Measurements from ENCODE around the gene RBM20. TPM values are rescaled to one million over a fixed set of nuclear protein-coding genes. Genes with fewer than 3 reads are reported as not detected.
A peak's percentile ranks its signal among the peaks of the same experiment; 100 is the strongest.

Gene RBM20
- total and polyA plus RNA-seq, 10 of the 15 experiments (the other 5 are each of a cell fraction or from before 2014, with no cell fraction given), result 0.04 to 0.26 (median 0.15) TPM

GRCh38 chr10:110802551-110803238 lies 158.6 kb downstream of the RBM20 start (continued):
- TF ChIP-seq STAT3 (IDR thresholded peaks at IDR 0.05; ENCODE audit: low read depth, low read length) (no peak), BCL11A (IDR thresholded peaks at IDR 0.05; ENCODE audit: low read depth, low read length) (peak; percentile 48; the same call in 1 of the 2 replicates), CEBPB (IDR thresholded peaks at IDR 0.05; ENCODE audit: borderline replicate concordance in 1 of 2, low read depth in 2 of 2, low read length in 2 of 2) (peak in 1 of 2 experiments; percentile 37; a peak in 2 of 4 replicates), RFX5 (IDR thresholded peaks at IDR 0.05; ENCODE audit: low read depth, low read length) (no peak), SIN3A (IDR thresholded peaks at IDR 0.05; ENCODE audit: low read depth, low read length) (0 out of 2 replicates have a peak, but pooled peaks have one; percentile 38), GATAD2B (conservative IDR thresholded peaks at IDR 0.05; ENCODE audit: low read depth) (no peak), HDAC6 (IDR thresholded peaks at IDR 0.05; ENCODE audit: unreplicated experiment) (no peak), ZBTB4 (CRISPR knock-in tag; IDR thresholded peaks at IDR 0.05) (no peak), REST (IDR thresholded peaks at IDR 0.05; ENCODE audit: low read depth, low read length) (no peak), SMARCA5 (IDR thresholded peaks at IDR 0.05) (peak; percentile 27; the same call in 1 of the 2 replicates), CHD4 (IDR thresholded peaks at IDR 0.05) (no peak), ZNF274 (IDR thresholded peaks at IDR 0.05; ENCODE audit: insufficient read depth, insufficient read length) (no peak), MLLT1 (IDR thresholded peaks at IDR 0.05) (no peak), TBL1XR1 (IDR thresholded peaks at IDR 0.05; ENCODE audit: low read depth, low read length) (no peak), LARP7 (IDR thresholded peaks at IDR 0.05) (no peak; the same call in 1 of the 2 replicates), SUPT20H (IDR thresholded peaks at IDR 0.05; ENCODE audit: borderline replicate concordance, control insufficient read depth, low read depth, low read length) (no peak), MTA3 (IDR thresholded peaks at IDR 0.05; ENCODE audit: borderline replicate concordance, low read length) (no peak; the same call in 1 of the 2 replicates), NR2C1 (IDR thresholded peaks at IDR 0.05) (no peak), POLR2AphosphoS5 (IDR thresholded peaks at IDR 0.05; ENCODE audit: low read length) (no peak), YBX1 (IDR thresholded peaks at IDR 0.05) (no peak), BACH1 (IDR thresholded peaks at IDR 0.05; ENCODE audit: borderline replicate concordance) (no peak), MEF2B (IDR thresholded peaks at IDR 0.05; ENCODE audit: partially characterized antibody, poor library complexity, severe bottlenecking) (no peak), SREBF1 (IDR thresholded peaks at IDR 0.05; ENCODE audit: low read length) (no peak), CBX3 (IDR thresholded peaks at IDR 0.05; ENCODE audit: borderline replicate concordance, low read depth) (no peak), ZZZ3 (IDR thresholded peaks at IDR 0.05; ENCODE audit: control insufficient read depth, insufficient read length, low read depth) (no peak)

Measured in GM12878 (cell line).